Neural progenitor cell (in vitro differentiated cells): ENCODE measurements around the gene PILRB.

Source experiments
- EZH2 ChIP-seq: fragments of 200-600 bp; sonication (generic); IDR thresholded peaks from 2 replicates; pipeline ENCODE4 v1.6.1; 2017; ENCODE audit warnings: antibody characterized with exemption, mild to moderate bottlenecking, moderate library complexity
- TF ChIP-seq, protein P1 (sequence below): fragments of 200-600 bp; sonication (generic); IDR thresholded peaks from 2 replicates; pipeline ENCODE4 v1.5.1; 2017; ENCODE audit warnings: antibody characterized with exemption, mild to moderate bottlenecking

DNA sequence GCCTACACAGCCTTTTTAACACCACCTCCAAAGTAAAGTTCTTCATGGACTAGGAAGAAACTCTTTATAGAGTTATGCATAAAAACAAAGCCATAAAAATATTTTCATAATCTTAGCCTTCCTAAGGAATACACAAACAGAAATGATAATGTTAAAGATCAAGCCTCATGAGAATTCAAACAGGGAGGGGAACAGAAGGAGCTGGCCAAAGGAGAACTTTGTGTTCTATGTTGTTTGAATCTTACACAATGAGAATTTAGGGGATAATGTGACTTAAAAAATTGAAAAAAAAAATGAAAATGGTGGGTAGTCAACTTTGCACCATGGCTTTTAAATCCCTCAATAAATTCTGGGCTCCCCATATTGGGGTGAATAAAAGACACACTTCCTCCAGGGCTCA lies 9.1 kb upstream of the PILRB start:
- TF ChIP-seq, protein P1, sequence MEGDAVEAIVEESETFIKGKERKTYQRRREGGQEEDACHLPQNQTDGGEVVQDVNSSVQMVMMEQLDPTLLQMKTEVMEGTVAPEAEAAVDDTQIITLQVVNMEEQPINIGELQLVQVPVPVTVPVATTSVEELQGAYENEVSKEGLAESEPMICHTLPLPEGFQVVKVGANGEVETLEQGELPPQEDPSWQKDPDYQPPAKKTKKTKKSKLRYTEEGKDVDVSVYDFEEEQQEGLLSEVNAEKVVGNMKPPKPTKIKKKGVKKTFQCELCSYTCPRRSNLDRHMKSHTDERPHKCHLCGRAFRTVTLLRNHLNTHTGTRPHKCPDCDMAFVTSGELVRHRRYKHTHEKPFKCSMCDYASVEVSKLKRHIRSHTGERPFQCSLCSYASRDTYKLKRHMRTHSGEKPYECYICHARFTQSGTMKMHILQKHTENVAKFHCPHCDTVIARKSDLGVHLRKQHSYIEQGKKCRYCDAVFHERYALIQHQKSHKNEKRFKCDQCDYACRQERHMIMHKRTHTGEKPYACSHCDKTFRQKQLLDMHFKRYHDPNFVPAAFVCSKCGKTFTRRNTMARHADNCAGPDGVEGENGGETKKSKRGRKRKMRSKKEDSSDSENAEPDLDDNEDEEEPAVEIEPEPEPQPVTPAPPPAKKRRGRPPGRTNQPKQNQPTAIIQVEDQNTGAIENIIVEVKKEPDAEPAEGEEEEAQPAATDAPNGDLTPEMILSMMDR, result no peak
- TF ChIP-seq EZH2, result no peak
